GM12801 (cell line): ENCODE measurements around the gene JAGN1.

Experiments
- CTCF ChIP-seq: IDR thresholded peaks from one replicate; pipeline ENCODE4 v1.5.1; 2011; ENCODE audit warnings: control low read depth; ENCODE audit not compliant: insufficient read length; ENCODE audit errors: extremely low read depth

JAGN1 gene

GRCh38 chr3:9942934-9943690 lies 52.7 kb downstream of the JAGN1 start:
- no peak for TF ChIP-seq CTCF
